ENCODE results near the gene KMO.

Gene KMO

DNA sequence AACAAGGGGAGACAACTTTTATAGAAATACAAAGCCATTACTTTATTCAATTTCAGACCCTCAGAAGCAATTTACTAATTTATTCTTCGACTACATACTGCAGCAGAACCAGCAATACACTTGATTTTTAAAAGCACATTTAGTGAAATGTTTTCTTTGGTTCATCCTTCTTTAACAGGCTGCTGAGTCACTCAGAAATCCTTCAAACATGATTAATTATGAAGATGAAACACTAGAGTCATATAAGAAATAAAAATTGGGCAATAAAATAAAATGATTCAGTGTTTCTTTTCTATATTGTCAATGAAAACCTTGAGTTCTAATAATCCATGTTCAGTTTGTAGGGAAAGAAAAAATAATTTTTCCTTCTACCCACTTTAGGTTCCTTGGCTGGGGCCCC, 61.0 kb downstream of the KMO start:
- DNase-seq (ENCODE audit: low read depth in 2 of 2), result no peak

DNA sequence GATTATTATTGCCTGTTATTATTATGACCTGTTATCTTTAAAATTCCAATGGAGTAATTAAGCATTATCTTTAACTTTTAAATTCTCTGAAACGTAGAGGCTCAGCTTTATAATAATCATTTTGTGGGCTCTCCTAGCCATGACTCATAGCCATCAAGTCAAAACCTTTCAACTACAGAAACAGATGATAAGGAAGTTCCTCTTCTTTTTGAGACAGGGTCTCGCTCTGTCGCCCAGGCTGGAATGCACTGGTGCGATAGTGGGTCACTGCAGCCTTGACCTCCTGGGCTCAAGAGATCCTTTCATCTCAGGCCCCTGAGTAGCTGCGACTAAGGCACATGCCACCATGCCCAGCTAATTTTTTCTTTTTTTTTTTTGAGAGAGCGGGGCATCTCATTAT, 64.5 kb downstream of the KMO start:
- no peak for DNase-seq (ENCODE audit: low read depth in 2 of 2)

DNA sequence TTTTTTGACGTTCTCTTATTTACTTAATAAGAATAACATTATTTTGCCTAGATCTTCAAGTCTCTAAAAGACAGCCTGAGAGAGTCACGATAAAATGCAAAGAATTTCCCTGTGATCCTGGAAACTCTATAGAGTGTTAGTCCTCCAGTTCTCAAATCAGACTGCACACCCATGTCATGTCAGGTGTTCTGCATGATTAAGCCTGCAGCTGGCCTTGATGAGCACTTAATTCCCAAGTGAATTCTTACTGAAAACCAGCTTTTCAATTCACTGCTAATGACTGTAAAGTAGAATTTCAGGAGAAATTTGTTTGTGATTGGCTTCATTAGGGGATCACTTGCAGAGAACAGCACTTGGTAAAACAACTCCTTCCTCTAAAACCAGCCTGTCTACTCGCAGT, 66.1 kb downstream of the KMO start:
- DNase-seq (ENCODE audit: low read depth in 2 of 2), result no peak

DNA sequence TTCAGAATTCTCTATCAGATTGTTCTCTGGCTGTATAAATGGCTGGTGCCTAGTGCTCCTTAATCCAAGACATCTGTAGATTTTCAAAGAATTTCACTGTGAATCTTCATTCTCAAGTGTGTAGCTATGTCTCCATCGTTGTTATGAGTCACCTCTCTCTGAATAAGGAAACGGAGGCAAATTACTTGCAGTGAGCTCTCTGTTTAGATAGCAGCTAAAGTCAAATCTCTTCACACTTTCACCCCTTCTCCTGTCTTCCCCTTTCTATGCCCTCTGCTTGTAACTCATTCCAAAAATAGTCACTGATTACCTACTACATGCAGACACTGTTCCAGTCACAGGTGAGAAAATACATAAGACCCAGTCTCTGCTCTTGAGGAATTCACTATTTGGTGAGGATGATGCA, 68.3 kb downstream of the KMO start:
- DNase-seq (ENCODE audit: low read depth in 2 of 2), result peak; percentile 58 to 64

DNA sequence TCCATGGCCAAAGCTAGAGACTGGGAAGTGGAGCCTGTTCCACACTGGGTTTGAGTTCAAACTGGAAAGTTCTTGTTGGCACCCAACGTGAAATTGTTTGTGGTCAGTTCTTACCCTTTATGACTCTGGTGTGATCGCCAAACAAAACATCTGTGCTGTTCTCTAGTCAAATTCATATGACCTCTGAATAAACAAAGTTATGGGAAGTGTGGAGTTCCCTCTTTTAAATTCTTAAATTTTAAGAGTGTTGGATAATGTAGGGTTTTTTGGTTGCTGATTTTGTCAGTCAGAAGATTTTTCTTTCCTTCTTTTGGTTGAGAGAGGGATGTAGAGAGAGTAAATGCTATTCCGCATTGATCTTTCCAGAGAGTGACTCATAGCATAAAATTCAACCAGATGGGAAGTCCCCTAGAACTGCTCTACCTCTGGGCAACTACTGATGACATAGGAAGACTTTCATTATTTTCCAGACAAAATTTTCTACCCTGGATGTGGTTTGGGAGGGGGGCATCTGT, 71.6 kb downstream of the KMO start:
- no peak for DNase-seq (ENCODE audit: low read depth in 2 of 2)

DNA sequence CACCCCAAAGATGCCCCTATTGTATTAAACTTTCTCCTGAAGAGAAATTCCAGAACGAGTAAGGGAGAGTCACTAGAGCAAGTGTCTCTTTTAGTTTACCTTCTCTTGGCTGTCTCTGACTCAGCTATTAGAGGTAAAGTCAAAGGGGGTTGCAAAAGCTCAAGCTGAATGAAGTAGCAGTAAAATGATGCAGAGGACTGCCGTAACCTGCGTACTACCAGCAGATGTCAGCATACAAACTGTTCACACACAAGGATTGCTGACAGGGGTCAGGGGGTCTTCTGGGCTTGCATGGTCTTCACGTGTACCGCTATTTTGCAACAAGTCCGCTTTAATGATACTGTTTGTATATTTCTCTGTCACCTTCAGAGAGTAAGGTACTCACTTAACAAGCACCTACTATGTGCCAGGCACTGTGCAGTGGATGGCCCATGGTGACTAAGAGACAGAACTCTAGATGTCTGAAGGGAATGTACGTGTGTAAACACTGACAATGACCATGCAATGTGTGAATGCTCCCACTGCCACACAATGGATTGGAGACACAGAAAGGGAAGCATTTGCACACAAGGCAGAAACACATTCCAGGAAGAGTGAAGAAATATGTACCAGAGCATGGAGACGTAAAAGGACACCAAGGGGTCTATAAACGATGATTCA, 73.1 kb downstream of the KMO start:
- no peak for DNase-seq (ENCODE audit: low read depth in 2 of 2)

DNA sequence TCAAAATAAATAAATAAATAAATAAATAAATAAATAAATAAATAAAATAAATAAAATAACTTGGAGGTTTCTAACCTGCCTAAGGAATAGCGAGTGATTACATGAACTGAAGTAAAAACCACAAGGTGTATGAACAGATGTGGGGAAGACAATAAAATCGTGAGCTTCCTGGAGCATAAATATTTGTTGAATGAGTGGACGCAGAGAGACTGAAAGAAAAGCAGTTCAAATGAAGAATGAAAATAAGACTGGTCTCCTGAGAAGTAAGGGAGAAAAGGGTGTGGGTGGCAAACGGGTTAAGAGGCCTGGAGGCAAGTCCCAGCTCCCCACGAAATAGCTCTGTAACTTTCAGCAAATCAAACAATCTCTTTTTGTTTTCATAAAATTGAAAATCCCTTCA, 74.4 kb downstream of the KMO start:
- no peak for DNase-seq (ENCODE audit: low read depth in 2 of 2)

DNA sequence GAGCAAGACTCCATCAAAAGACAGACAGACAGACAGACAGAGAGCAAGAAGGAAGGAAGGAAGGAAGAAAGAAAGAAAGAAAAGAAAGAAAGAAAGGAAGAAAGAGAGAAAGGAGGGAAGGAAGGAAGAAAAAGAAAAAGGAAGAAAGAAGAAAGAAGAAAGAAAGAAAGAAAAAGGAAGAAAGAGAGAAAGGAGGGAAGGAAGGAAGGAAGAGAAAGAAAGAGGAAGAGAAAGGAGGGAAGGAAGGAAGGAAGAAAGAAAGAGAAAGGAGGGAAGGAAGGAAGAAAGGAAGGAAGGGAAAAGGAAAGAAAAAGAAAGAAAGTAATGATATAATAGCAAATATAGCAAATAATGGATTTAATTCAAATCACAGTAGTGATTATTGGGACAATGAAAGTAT, 75.3 kb downstream of the KMO start:
- no peak for DNase-seq (ENCODE audit: low read depth in 2 of 2)

DNA sequence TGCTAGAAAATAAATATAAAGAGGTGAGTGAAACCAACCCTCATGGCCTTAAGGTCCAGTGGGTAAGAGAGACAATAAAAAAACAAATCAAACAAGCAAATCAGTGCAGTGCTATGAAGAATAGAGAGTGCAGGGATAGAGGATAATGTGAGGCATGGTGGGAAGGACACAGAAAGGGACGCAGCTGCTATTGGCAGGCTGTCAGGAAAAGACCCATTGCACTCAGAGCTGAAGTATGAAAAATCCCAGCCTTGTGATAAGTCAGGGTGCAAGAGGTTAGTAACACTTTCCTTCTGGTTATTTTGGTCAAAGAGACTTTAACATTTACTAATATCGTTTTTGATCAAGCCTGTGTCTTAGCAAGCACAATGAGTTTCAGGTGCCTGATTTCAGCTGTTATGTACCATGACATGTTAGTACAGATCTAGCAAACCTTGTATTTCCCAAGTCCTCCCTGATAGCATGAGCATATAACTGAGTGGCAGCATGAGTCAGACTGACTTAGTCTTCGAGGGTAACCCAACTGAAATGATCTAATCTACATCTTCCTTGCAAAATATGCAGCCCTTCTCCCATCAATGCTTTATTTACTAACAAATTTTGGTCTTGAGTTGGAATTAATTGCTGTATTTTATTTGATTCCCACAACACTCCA, 76.3 kb downstream of the KMO start:
- no peak for DNase-seq (ENCODE audit: low read depth in 2 of 2)

DNA sequence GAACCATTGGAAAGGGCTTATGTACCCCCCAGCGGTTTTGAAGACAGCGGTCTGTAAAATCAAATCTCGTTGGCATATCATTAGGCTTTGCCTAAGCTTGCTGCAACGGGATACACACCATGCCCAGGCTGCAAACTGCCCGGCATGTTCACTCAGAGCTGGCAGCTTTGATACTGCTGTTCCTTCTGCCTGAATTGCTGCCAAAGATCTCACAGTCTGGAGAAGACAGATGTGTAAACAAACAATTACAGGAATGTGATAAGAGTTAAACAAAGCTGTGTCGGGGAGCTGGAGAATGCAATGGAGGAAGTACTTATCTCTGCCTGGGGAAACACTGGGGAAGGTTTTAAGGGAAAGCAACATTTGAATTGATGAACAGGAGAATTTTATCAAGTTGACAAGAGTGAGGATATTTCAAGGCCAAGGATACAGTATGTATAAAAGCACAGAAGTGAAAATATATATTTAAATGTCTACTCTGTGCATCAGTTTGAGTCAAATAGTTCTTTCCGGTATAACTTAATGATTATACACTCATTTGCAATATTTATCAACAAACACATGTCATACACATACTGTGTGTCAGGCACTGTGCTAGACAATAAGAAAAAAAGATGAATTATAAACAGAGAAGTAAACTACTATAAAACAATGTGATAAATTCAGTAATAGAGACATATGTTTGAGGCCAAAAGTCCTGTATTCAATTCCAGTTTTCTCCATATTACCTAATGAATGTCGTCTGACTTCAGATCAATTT, 78.1 kb downstream of the KMO start:
- DNase-seq (ENCODE audit: low read depth in 2 of 2), result no peak

DNA sequence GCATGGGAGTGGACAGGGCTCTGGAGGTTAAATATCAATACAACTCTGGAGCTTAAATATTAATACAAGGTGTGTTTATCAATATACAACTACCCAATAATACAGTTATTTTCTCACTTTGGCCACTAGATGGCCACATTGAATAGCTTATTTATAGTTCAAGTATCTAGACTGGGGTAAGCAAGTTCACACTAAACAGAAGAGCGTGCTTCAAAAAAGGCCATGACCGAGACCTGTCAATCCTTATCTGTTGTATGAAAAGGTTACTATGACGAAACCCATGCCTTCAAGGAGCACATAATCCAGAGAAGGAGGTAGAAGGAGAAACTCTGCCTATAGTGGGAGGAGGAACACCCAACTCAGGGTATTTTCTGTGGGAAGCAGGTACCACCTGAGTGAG, 78.9 kb downstream of the KMO start:
- DNase-seq (ENCODE audit: low read depth in 2 of 2), result peak; percentile 44 to 50

DNA sequence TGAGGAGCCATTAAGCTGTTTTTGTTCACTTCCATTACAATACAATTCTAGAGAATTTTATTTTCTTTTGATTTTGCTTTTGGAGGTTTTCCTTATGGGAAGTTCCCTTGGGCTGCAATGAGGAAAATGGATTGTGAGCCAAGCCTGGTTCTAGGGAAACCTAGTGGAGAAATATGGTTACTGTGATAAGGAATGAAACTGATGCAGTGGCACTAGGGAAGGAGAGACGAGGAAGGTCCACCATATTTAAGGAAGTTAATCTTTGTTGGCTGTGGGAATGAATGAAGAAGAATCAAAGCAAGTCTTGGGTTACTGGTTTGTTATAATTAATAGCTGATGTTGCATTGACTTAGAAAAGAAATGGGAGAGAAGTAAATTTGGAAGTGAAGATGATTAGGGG, 79.6 kb downstream of the KMO start:
- no peak for DNase-seq (ENCODE audit: low read depth in 2 of 2)

DNA sequence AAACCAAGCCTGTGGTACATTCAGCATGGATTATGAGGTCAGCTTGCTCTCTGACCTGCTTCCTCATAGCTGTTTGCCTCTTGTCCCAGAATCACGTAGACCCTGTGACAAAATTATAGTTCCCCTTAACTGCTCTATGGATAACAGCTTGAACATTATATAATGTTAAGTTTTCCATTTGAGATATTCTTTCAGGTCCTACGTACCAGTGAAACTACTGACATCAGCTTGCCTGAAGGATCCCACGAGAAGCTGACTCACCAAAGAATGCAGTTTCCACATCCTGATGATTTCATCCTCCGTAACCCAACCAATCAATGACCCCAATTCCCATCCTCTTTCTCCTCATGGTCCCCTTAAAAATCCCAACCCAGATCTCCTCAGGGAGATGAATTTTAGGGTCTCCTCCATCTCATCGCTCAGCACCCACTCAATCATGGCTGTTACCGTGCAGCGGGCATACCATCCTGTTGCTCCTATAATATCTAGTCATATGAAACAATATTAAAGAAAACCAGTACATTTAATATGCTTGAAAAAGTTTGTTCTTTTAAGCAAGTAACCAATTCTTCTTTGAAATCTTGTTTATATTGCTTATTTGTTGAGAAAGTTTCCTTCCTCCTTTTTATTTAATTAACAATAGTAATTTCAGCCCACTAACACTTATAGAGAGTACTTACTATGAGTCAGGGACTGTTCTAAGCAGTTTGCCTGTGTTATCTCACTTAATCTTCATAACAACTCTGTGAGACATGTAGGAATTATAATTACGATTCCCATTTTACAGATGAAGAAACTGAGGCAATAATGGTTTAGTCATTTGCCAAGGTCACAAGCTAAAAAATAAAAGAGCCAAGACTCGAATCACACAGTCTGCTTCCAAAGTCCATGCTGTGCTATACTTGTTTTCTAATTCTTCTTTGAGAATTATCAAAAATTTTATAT, 80.6 kb downstream of the KMO start:
- peak; percentile 68 to 72 for DNase-seq (ENCODE audit: low read depth in 2 of 2)

DNA sequence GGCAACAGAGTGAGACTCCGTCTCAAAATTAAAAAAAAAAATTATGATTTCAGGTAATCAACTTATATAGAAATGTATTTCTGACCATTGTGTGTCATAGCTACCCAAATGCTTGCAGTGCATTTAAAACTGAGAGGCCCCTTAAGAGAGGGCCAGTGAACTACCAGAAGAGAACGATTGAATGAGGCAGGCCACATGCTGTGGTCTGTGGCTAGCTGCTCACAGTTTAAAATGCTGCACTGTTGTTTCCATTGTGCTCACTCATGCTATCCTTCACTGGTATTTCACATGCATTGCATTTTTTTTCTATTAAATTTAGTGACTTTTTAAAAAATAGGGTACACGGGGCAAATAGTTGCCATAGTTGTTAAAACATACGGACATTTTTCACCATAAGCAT, 82.0 kb downstream of the KMO start:
- no peak for DNase-seq (ENCODE audit: low read depth in 2 of 2)

DNA sequence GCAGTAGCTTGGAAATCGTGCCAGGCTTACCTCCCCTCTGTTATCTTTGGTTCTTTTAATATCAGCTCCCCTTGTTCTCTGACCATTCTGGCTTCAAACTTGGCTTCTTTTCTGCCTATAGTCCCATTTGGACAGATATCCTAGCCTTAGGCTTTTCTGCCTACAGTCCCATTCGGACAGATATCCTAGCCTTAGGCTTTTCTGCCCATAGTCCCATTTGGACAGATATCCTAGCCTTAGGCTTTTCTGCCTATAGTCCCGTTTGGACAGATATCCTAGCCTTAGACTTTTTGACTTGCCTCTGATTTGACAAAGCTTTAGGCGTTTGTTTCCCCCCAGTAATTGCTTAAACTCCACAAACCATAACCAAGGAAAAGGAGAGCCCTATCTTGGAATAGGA, 82.4 kb downstream of the KMO start:
- no peak for DNase-seq (ENCODE audit: low read depth in 2 of 2)

DNA sequence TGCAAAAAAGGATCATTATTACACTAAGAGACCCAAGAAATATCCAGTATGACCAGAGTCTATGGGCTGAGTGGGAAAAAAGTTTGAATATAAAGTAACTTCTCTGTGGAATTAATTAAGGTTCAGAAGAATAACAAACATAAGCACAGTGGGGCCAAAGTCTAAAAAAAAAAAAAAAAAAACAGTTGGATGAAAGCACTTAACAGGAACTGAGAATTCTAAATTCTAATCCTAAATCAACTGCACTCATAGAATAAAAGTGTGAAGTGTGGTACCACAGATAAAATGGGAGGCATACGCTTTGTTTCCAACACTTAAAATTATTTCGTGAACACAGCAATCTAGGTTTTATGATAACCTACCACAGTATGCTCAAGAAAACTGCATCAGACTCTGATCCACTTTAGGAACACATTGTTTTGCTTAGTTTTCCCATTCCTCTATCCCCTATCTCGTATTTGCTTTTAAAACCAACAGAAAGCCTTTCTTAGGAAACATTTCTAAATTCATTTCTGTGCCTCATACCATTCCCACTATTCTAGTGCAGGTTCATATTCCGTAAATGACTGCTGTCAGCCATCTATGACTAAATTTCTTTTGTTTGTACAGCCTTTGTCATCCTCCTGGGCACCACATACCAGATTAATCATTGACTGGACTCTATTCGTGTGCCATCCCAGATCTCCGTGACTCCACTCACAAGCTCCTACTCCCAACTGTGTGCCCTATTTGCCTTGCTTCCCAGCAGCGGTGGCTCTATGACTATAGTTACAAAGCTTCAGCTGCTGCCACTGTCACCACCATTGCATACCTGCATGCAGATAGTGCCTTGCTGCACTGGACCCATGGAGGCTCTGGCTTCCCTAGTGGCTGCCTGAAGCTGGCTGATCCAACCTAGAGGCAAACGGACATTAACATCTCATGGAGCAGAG, 83.1 kb downstream of the KMO start:
- DNase-seq (ENCODE audit: low read depth in 2 of 2), result no peak

DNA sequence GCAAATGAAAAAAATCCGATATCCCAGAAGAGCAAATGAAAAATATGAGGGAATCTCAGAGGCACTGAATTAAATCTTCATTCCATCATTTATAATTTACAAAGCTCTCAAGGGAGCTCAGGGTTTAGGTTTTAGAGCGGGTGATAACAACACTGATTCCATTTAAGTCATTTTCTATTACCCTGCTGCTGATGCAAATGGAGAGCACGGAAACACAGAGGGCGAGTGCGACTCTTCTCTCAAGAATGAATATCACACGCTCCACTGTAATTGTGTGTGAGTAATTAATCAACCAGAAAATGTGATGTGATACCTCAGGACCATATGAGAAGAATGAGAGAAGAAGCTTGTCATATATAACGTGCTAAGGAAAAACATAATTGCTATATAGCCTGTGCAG, 85.2 kb downstream of the KMO start:
- no peak for DNase-seq (ENCODE audit: low read depth in 2 of 2)

DNA sequence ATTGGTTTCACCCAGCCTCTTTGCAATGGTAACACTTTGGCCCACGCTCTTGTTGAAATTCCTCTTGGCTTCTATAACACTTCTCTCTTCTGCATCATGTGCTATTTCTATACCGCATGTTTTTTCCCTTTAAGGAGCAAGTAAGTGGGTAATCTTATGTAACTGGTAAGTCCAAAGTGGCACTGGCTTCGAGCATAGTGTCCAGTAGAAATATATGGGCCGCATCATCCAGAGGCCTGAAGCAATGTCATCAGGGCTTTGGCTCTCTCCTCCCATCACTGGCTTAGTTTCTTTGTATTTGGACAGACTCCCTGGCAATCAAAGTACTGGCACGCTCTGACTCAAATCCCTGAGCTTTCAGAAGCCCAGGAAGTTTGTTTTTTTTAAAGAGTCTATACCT, 90.5 kb downstream of the KMO start:
- no peak for DNase-seq (ENCODE audit: low read depth in 2 of 2)

DNA sequence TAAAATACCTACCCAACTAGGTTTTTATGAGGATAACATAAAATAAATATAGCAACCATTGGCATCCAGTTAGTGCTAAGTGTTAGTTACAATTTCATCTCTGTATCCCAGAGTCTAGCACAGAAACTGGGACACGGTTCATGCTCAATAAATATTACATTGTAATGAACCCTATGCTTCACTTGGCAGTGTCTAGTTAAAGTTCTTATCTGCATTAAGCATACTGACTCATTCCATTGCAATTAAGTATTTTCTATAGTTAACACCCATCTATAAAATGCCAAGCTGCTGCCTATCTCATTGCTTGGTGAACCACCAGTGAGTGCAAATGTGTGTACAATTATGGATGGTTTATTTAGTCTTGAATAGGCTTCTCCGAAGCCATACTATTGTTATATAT, 92.8 kb downstream of the KMO start:
- no peak for DNase-seq (ENCODE audit: low read depth in 2 of 2)

DNA sequence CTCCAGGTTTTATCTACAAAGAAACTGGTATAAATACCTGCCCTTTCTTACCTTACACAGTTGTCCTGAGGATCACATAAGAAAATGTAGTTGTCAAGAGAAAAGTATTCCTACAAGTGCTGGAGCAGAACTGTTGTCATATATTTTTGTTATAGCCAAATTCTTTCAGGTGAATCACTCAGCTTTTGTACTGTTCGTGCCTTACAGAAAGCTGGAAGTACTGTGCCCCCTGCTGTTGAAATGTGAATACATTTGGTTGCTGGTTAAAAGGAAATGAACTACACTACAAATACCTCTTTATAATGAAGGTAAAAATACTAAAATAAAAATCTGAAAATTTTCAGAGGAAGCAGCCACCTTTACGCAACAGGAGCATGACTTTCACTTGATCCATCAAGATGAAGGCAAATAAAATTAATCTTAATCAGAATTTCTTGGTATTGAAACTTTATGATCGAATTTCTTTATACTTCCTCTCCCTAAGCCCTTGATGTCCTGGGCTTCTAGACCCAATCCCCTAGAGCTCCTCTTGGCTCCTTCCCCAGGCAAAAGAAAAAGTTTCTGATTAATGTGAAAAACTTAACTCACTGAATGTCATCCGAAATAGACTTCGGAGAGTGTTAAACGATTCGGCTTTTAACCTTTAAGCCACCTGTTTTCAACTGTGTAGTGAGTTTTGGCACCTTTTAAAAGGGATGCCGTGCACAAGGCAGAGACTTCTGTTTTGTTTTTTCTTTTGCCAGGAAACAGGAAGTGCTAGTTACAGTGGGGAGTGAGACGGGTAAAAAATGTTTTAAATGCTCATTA, 95.5 kb downstream of the KMO start:
- peak; percentile 41 to 42 for DNase-seq (ENCODE audit: low read depth in 2 of 2)
